Measurements from ENCODE around the gene HSD17B14. TPM values are rescaled to one million over a fixed set of nuclear protein-coding genes. Genes with fewer than 3 reads are reported as not detected.
"Not testable (repeated sequence)": the region's sequence is repeated elsewhere in the genome, so short reads cannot be mapped to it uniquely, and the experiment has no call there.

HSD17B14 gene
- total RNA-seq, 1 experiment from 2014 or later = 11.2 TPM

DNA sequence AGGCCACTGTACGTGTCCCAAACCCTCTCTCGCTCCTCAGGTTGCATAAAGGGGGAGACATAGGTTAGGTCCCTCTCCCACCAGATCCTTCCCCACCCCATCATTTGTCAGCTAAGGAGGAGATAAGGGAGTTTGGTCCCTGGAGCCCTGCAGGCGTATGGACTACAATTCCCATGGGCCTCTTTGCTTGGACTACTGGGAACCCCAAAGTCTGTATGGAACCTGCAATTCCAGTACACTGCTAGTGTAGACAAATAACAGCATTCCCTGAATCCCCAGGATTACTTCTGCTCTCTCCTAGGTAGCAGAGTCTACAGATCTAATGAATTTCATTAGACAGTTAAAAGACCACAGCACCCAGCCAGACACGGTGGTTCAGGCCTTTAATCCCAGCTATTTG is 16.0 kb upstream of the HSD17B14 start:
- no CpG with 5 or more reads among the region's 4 CpGs for WGBS (ENCODE audit: extremely low coverage, insufficient read length, low lambda C conversion rate)
- no peak overlapping the region for H4K8ac ChIP-seq (replicated peaks; ENCODE audit: insufficient read length, low read depth, low read length)
- no peak overlapping the region for H2BK5ac ChIP-seq (ENCODE audit: insufficient read length, low read length)
- no peaks in the 10 kb centered on the region for H3K79me2 ChIP-seq (ENCODE audit: insufficient read depth, low read length)
- no peaks in the 10 kb centered on the region for H3K27me3 ChIP-seq (ENCODE audit: insufficient read depth, low read length)
- no peak overlapping the region for H3K18ac ChIP-seq (ENCODE audit: insufficient read length, low read depth, low read length)
- no peak overlapping the region for H3K4me3 Mint-ChIP-seq
- TF ChIP-seq, protein P1, sequence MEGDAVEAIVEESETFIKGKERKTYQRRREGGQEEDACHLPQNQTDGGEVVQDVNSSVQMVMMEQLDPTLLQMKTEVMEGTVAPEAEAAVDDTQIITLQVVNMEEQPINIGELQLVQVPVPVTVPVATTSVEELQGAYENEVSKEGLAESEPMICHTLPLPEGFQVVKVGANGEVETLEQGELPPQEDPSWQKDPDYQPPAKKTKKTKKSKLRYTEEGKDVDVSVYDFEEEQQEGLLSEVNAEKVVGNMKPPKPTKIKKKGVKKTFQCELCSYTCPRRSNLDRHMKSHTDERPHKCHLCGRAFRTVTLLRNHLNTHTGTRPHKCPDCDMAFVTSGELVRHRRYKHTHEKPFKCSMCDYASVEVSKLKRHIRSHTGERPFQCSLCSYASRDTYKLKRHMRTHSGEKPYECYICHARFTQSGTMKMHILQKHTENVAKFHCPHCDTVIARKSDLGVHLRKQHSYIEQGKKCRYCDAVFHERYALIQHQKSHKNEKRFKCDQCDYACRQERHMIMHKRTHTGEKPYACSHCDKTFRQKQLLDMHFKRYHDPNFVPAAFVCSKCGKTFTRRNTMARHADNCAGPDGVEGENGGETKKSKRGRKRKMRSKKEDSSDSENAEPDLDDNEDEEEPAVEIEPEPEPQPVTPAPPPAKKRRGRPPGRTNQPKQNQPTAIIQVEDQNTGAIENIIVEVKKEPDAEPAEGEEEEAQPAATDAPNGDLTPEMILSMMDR (conservative IDR thresholded peaks at IDR 0.05) = no peak
- H2BK20ac ChIP-seq (ENCODE audit: low read depth, low read length, poor library complexity, severe bottlenecking) = no peak overlapping the region
- H3K4me2 ChIP-seq (ENCODE audit: insufficient read depth, insufficient read length, low read length) = no peak overlapping the region
- peaks cover 0 to 27% (median 0%) of the 10 kb centered on the region in 3 experiments; a peak in 5 of 7 replicates for H3K36me3 Mint-ChIP-seq (ENCODE audit: insufficient read depth in 1 of 3, low read depth in 3 of 3)
- no peak overlapping the region for H3K27ac Mint-ChIP-seq
- H3K9ac ChIP-seq (ENCODE audit: extremely low read depth, insufficient read length, low read length) = no peak overlapping the region
- H3K9me3 Mint-ChIP-seq = no peaks in the 10 kb centered on the region
- no peaks in the 10 kb centered on the region for H3K79me1 ChIP-seq (ENCODE audit: insufficient read depth, low read depth, low read length, poor library complexity, severe bottlenecking)
- no peak overlapping the region for H2BK12ac ChIP-seq (ENCODE audit: insufficient read length, low read depth, low read length)
- no peak overlapping the region for H3K4ac ChIP-seq (ENCODE audit: low read depth, low read length)
- no peaks in the 10 kb centered on the region for H3K4me1 Mint-ChIP-seq
- H3K14ac ChIP-seq (ENCODE audit: insufficient read depth, low read length) = no peak overlapping the region
- no peak overlapping the region for H2BK15ac ChIP-seq (ENCODE audit: low read depth, low read length)
- no peak overlapping the region for H3K27ac ChIP-seq (ENCODE audit: insufficient read length, low read depth, low read length)
- no peak overlapping the region for H3T11ph ChIP-seq (ENCODE audit: low read length)
- no peaks in the 10 kb centered on the region for H3K9me3 ChIP-seq (ENCODE audit: control insufficient read depth, low read depth, low read length)
- no peaks in the 10 kb centered on the region for H3K4me1 ChIP-seq (ENCODE audit: insufficient read depth, low read length)
- H4K91ac ChIP-seq (ENCODE audit: insufficient read length, low read depth, low read length) = no peak overlapping the region
- H3K23ac ChIP-seq (ENCODE audit: insufficient read length, low read depth, low read length) = no peak overlapping the region
- no peaks in the 10 kb centered on the region for H3K23me2 ChIP-seq (ENCODE audit: insufficient read length, low read depth, low read length, poor library complexity, severe bottlenecking)
- no peak overlapping the region for H2AK5ac ChIP-seq (ENCODE audit: insufficient read length, low read length)
- H2BK120ac ChIP-seq (ENCODE audit: low read depth, low read length, poor library complexity, severe bottlenecking) = no peak overlapping the region
- no peak overlapping the region for H3K56ac ChIP-seq (ENCODE audit: insufficient read length, low read depth, low read length)
- no peak for DNase-seq
- H4K20me1 ChIP-seq (ENCODE audit: control insufficient read depth, insufficient read depth, insufficient read length) = no peaks in the 10 kb centered on the region
- no peaks in the 10 kb centered on the region for H3K27me3 Mint-ChIP-seq (ENCODE audit: low read depth)
- no peak overlapping the region for H4K5ac ChIP-seq (ENCODE audit: insufficient read length, low read depth, low read length)
- H2AFZ ChIP-seq (ENCODE audit: low read length) = no peak overlapping the region

DNA sequence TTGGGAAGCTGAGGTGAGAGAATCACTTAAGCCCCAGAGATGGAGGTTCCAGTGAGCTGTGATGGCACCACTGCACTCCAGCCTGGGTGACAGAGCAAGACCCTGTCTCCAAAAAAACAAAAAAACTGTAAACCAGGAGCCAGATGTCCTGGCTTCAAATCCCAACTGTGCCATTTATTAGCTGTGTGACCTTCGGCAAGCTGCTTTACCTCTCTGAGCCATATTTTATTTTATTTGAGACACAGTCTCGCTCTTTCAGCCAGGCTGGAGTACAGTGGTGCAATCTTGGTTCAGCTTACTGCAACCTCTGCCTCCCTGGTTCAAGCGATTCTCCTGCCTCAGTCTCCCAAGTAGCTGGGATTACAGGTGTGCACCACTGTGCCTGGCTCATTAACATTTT is 10.4 kb upstream of the HSD17B14 start:
- not testable (repeated sequence) for H2BK20ac ChIP-seq (ENCODE audit: low read depth, low read length, poor library complexity, severe bottlenecking); H3T11ph ChIP-seq (ENCODE audit: low read length)
- no CpG with 5 or more reads among the region's 3 CpGs for WGBS (ENCODE audit: extremely low coverage, insufficient read length, low lambda C conversion rate)

More for the DNA sequence above, 10.4 kb upstream of the HSD17B14 start:
- not testable (repeated sequence) for DNase-seq; H3K9ac ChIP-seq (ENCODE audit: extremely low read depth, insufficient read length, low read length); H2BK15ac ChIP-seq (ENCODE audit: low read depth, low read length); H3K4me2 ChIP-seq (ENCODE audit: insufficient read depth, insufficient read length, low read length); H2BK12ac ChIP-seq (ENCODE audit: insufficient read length, low read depth, low read length); H3K4ac ChIP-seq (ENCODE audit: low read depth, low read length); H2AK5ac ChIP-seq (ENCODE audit: insufficient read length, low read length); H3K27ac ChIP-seq (ENCODE audit: insufficient read length, low read depth, low read length); H3K18ac ChIP-seq (ENCODE audit: insufficient read length, low read depth, low read length); H4K8ac ChIP-seq (replicated peaks; ENCODE audit: insufficient read length, low read depth, low read length); H3K4me1 Mint-ChIP-seq; H3K79me2 ChIP-seq (ENCODE audit: insufficient read depth, low read length); H3K23me2 ChIP-seq (ENCODE audit: insufficient read length, low read depth, low read length, poor library complexity, severe bottlenecking); H3K4me1 ChIP-seq (ENCODE audit: insufficient read depth, low read length); H3K27ac Mint-ChIP-seq; H2BK5ac ChIP-seq (ENCODE audit: insufficient read length, low read length); H3K79me1 ChIP-seq (ENCODE audit: insufficient read depth, low read depth, low read length, poor library complexity, severe bottlenecking); H3K27me3 ChIP-seq (ENCODE audit: insufficient read depth, low read length); H3K56ac ChIP-seq (ENCODE audit: insufficient read length, low read depth, low read length); H3K9me3 Mint-ChIP-seq; H4K91ac ChIP-seq (ENCODE audit: insufficient read length, low read depth, low read length); H3K23ac ChIP-seq (ENCODE audit: insufficient read length, low read depth, low read length); H2BK120ac ChIP-seq (ENCODE audit: low read depth, low read length, poor library complexity, severe bottlenecking); H3K27me3 Mint-ChIP-seq (ENCODE audit: low read depth); H4K5ac ChIP-seq (ENCODE audit: insufficient read length, low read depth, low read length); H2AFZ ChIP-seq (ENCODE audit: low read length); H3K9me3 ChIP-seq (ENCODE audit: control insufficient read depth, low read depth, low read length); H3K4me3 Mint-ChIP-seq; H3K14ac ChIP-seq (ENCODE audit: insufficient read depth, low read length); H4K20me1 ChIP-seq (ENCODE audit: control insufficient read depth, insufficient read depth, insufficient read length)
- peaks cover 4 to 33% (median 23%) of the 10 kb centered on the region in 3 experiments for H3K36me3 Mint-ChIP-seq (ENCODE audit: insufficient read depth in 1 of 3, low read depth in 3 of 3)

Data from H9 (cell line).